Hematopoietic multipotent progenitor cell treated with erythropoietin and hydrocortisone succinate and interleukin-3 and kit ligand, for 17 days (in vitro differentiated cells): ENCODE results near the gene TENM4.

ENCODE experiments used
- DNase-seq: peaks from one replicate; pipeline ENCODE4 v3.0.0-alpha.2; 2015; ENCODE audit warnings: low spot score

Gene TENM4

GRCh38 chr11:78810559-78811009, 630.2 kb downstream of the TENM4 start:
- no peak for DNase-seq

DNA sequence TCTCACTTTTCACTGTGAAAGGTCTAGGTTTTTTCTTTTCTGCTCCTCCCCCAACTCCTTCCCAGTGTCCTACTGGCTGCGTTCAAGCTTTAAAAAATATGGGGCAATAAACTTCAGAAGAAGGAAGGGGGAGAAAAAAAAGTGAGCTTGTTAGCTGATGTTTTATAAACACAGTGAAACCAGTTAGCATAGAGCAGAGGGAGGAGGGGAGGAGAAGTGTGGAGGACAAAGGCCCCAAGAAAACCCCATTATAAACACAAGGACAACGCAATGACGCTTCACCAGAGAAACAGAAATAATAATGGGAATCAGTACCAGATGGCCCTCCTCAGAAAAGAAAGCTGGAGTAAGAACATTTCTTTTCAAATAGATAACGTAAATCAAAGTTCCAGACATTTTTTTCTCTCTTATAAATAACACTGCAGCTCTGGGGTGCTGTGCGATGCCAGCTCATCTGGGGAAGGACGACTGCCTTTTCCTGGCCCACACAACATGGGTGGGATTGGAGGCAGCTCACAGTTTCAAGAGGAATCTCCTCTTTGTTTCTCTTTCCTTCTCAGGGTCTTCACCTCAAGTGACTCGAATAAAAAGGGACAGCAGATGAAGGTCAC, 630.8 kb downstream of the TENM4 start:
- DNase-seq: no peak

DNA sequence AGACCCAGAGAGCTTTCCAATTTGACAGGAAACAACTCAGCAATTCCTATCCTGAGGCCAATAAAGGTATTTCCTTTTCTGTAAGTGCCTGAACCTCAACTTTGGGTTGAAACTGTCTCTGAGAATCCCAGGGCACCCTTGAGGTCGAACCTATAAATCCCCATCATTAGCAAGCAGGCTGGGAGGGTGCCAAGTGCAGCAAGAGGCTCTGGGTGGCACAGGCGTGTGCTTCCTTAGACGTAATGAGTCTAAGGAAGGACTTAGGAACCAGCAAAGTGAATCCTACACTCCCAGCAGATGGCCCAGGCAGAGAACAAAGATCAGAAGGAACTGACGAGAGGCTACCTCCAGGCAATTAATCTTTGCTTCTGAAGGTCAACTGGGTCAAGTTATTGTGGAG, 631.9 kb downstream of the TENM4 start:
- no peak for DNase-seq

DNA sequence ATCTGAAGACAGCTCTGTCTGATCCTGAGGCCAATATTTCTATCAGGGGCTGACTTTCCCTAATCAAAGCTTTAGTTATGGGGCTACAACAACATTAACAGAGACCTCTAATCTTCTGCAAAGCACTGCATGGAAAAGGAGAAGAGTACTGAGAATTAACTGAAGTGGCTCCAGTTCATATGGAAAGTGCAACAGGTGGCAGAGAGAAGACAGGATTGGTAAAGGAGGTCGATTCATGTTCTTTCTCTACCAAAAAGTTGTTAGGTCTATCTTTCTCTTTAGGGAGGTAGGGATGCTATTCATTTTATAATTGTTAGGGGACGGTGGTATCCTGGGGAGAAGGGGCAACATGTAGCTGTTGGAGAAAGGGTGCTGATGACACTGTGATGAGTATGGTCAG, 633.5 kb downstream of the TENM4 start:
- no peak for DNase-seq

DNA sequence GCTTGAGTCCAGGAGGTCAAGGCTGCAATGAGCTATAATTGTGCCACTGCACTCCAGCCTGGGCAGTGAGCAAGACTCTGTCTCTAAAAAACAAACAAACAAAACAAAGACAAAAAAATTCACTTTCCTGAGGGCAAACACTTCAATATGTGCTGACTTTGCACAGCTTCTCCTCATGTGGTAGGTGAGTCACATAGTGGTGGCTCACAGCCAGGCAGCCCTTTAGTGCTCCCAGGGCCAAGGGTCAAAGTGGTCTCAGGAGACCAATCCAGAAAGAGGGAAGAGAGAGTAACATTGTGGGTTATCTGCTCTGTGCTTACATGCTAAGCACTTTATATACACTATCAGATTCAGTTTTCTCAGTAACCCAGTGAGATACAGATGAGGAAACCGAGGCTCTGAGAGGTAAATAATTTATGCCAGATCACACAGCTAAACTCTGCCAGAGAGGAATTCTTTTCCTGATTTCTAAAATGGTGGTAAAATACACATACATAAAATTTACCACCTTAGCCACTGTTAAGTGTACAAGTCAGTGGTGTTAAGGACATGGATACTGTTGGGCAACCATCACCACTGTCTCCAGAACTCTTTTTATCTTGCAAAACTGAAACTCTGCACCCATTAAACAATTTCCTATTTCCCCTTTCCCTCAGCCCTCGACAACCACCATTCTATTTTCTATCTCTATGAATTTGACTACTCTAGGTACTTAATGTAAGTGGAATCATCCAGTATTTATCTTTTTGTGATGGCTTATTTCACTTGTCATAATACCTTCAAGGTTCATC, 634.4 kb downstream of the TENM4 start:
- DNase-seq: no peak

DNA sequence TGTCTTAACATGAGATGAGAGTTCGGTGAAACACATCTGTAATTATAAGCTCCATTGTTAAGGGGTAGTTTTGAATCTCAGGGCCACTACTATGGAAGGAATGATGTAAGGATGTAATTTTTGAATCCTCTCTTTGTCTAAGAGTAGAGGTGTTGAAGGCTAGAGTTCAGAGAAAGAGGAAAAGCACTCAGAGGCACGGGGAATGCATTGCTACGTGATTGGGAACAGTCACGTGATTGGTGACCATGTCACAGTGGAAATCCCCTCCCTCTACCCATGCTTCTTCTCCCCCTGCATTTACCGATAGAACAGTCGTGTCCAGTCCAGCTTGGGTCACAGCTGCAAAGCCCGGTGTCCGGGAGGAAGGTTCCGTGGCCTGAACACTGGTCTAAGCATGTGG, 635.8 kb downstream of the TENM4 start:
- DNase-seq: no peak

- no peak for DNase-seq
These were observed 636.8 kb downstream of the TENM4 start for GRCh38 chr11:78803995-78804394.

DNA sequence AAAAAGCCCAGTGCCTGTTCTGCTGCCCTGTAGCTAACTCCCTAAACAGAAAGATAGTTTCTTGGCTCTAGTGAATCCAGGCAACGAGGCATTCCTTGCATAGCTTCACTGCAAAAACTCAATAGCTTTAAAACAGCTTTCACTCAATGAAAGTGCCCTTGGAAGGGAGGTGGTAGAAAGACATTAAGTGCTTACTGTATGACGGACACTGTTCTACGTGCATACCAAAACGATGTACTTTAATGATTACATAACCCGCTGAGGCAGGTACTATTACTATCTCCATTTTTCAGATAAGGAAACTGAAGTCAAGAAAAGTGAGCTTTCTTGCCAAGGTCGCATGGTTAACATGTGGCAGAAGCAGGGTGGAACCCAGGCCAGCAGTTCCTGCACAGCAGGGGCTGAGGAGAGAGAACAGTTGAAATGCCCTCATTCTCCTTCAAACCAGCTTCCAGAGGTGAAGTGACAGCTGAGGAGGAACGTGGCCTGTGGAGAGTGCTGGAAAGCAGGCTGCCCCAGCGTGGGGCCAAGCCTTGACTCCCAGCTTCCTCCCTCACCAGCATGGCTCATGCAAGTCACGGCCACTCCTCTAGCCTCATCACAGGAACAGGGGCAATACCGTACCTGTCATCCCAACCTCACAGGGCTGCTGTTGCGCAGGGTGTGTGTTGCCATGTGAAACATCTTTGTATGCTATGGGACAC, 638.6 kb downstream of the TENM4 start:
- no peak for DNase-seq

GRCh38 chr11:78801161-78801884, 639.5 kb downstream of the TENM4 start:
- DNase-seq: no peak

- DNase-seq: no peak
These were observed 640.1 kb downstream of the TENM4 start for GRCh38 chr11:78800756-78801155.

DNA sequence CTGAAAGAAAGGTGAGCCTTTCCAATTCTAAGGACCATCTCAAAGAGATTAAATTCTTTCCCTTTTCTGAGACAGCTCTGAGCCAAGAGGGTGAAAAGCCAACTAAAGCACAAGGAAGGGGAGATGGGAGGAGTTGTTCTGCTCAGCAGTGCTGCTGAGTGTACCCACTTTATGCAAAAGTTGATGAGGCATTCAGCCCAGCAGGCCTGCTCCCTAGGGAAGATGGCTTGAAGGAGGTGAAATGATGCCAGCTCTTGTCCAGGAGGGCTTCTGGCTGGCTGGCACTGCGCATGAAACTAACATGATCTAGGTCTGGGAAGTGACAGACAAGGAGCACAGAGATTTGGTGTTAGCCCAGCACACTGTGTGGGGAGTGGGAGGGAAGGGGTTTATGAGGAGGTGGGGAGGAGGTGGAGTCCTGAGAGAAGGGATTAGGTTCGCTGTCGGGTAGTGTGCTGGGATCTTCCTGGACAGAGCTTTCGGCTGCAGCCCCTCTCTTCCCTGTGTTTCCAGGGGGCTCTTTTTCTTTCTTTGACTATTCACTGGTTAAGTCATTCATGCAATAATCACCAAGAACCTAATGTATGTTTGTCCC, 640.6 kb downstream of the TENM4 start:
- DNase-seq: no peak

- DNase-seq: no peak
These were observed 642.2 kb downstream of the TENM4 start for GRCh38 chr11:78798663-78799062.

- no peak for DNase-seq
These were observed 643.3 kb downstream of the TENM4 start for GRCh38 chr11:78797559-78797958.

- no peak for DNase-seq
These were observed 643.9 kb downstream of the TENM4 start for GRCh38 chr11:78796956-78797355.

DNA sequence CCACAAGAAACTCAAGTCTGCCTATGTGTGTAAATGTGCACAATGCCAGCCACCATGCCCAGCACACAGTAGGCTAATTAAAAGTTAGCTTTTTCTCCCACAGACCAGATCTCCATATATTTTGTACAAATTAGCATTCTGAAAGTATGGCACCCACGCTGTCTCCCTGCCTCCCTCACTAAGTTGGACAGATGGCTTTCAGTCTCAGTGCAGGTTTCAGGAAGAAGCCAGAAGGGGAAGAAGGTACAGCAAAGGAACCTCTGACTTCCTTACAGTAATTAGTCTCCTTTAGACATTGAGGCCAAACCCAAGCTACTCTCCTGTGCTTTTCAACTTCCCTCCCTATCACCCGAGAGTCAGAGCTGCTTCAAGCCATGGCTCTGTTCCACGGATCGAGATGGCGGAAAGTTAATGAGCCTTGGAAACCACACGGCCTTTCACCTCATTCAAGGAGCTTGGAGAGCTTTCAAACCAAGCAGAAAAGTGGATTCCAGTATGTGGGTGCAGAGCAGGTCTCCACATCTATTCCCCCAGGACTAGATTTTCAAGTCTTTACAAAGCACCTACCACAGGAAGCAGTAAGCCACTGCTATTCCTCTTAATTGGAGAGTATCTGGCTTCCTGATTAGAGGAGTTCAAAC, 645.1 kb downstream of the TENM4 start:
- DNase-seq: no peak

- DNase-seq: no peak
These were observed 648.9 kb downstream of the TENM4 start for GRCh38 chr11:78791964-78792363.

DNA sequence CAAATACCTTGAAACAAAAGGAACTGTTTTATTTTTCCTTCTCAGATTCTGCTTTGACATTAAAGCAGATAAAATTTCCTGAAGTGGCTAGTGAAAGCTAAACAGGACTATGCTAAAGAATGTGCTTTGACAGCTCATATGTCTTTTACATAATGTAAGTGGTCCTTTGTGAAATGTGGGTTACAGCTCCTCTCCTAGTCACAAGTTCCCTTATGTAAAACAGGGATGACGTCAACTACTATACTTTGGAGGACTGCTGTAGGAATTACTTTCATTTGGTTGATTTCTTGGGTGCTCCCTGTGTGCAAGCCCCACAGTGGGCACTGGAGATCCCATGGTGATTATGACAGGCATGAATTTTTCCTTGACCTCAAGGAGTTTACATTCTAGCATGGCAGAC, 649.6 kb downstream of the TENM4 start:
- no peak for DNase-seq

DNA sequence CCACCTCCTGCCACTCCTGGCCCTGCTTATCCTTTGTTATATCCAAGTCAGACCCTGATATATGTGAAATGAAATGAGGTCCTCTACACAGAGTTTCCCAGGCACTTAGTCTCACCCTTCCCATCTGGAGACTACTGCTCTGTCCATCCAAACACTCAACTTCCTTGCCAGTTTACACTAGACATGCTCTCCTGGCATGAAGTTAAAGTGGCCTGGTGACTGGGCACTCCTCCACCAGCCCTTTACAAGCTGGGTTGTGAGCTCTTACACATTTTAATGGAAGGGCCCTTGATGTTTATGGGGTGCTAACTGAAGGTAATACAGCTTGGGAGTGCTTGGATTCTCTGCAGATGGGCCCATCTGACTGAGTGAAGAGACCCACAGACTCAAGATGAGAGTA, 650.0 kb downstream of the TENM4 start:
- DNase-seq: no peak

DNA sequence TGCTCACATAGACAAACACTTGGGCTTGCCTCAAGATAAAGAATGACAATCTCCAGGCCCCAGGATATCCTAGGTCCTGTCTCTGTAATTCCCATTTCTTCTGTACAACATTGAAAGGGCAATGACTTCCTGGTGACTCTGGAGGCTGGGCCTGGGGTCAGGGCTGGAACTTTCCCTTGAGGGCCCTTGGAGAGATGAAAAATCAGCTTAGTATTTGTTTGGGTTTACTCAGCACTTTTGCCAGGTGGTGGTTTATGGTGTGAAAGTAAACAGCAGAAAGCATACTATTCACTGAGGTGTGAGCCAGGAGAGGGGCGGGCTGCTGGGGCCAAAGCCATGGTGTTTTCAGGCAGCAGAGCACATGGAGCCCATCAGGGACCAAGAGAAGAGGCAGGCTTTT, 651.5 kb downstream of the TENM4 start:
- DNase-seq: no peak

DNA sequence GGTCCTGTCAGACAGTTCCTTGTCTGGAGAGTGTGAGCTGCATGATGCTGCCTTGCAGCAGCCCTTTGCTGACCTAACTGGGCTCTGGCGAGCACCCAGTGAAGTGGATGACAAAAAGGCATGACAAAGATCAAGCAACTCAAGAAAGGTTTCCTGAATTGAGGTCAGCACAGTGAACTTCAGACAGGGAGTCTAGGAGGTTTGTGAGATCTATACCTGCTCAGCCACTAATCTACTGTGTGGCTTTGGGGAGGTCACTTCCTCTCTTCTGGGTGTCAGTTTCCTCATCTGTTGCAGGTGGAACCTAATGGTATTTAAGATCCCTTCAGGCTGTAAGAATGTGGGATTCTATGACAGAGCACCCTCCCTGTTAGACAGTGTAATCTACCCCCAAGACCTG, 652.3 kb downstream of the TENM4 start:
- no peak for DNase-seq

DNA sequence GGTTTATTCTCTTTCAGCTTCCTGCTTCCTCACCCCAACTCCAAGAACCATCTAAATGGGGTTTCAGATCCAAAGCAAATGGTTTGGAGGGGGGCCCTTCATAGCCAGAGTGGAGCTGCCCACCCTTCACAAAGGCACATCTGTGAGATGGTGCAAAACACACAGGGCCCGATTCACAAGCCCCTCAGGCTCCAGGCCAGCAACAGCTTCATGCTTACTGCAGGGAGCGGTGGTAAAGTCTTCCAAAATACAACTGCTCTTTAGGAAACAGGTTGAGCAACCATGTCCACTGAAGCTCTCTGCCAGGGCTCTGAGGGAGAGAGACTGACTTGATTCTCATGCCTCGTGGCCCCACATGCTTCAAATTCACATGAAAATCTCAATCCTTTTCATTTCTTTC, 653.1 kb downstream of the TENM4 start:
- DNase-seq: no peak

- DNase-seq: no peak
These were observed 654.1 kb downstream of the TENM4 start for GRCh38 chr11:78786746-78787145.
